HCT116 (cell line): Measurements from ENCODE around the gene EIF4A3. TPM values are rescaled to one million over a fixed set of nuclear protein-coding genes. Genes with fewer than 3 reads are reported as not detected.

Experiments used
- ATAC-seq: fragments of 200-7000 bp; cut with Tn5 transposase; 2 replicates; pipeline ENCODE4 v1.9.1; 2020; ENCODE audit warnings: mild to moderate bottlenecking, moderate library complexity
- BruUV-seq: library from RNA; stranded (reverse); fragments of 400-500 nt; replicated peaks from 2 replicates; lab custom pipeline; 2021; lab: Mats Ljungman, UMichigan
- CTCF ChIA-PET: fragments of 300-600 bp; sonication (Branson Sonifier 250); formaldehyde crosslinking; loops from one replicate; lab custom pipeline; 2021; ENCODE audit warnings: antibody characterized with exemption; lab: Charles Lee
- POLR2A ChIA-PET: fragments of 300-600, 350-600 bp; sonication (Branson Sonifier 250); formaldehyde crosslinking; loops from one replicate; lab custom pipeline; 2021; ENCODE audit warnings: antibody characterized with exemption; lab: Charles Lee
- RAD21 ChIA-PET, 2 experiments: fragments of 300-600 bp; sonication (Branson Sonifier 250); formaldehyde crosslinking; loops; one replicate each; lab custom pipeline; 2023; ENCODE audit warnings: low total read pairs in 2 of 2; ENCODE audit not compliant: uncharacterized antibody in 2 of 2, unreplicated experiment in 2 of 2, low non-redundant PET in 1 of 2; lab: Charles Lee
- DNase-seq: peaks from one replicate; pipeline ENCODE4 v3.0.0-alpha.2; 2010; ENCODE audit warnings: low read depth, low spot score
- H2AFZ ChIP-seq: fragments of 200-600 bp; shearing (Covaris generic), sonication (generic); 2 replicates; pipeline ENCODE4 v1.6.1; 2017; ENCODE audit warnings: low read depth, mixed run types, mixed read lengths, antibody characterized with exemption, low read length; ENCODE audit not compliant: poor library complexity, severe bottlenecking
- H3K27ac ChIP-seq: 2 replicates; pipeline ENCODE4 v1.5.1; 2012; ENCODE audit warnings: low read depth, low read length
- H3K27me3 ChIP-seq: fragments of 200-600 bp; sonication (generic); 2 replicates; pipeline ENCODE4 v1.6.1; 2016; ENCODE audit warnings: mixed run types, low read length, mixed read lengths; ENCODE audit not compliant: insufficient read depth
- H3K36me3 ChIP-seq, 2 experiments: fragments of 200-500 bp in 1 of 2; fragments of 200-600 bp in 1 of 2; sonication (Bioruptor generic) in 1 of 2; sonication (generic) in 1 of 2; 2 replicates each; pipeline versions ENCODE4 v1.5.1 to v1.6.1; 2014 to 2016; ENCODE audit warnings: low read length in 2 of 2, inconsistent platforms in 1 of 2, mixed read lengths in 1 of 2, mixed run types in 1 of 2; ENCODE audit not compliant: insufficient read depth in 2 of 2, control insufficient read depth in 1 of 2
- H3K4me1 ChIP-seq, 2 experiments: fragments of 200-600 bp in 1 of 2; sonication (generic) in 1 of 2; 2 replicates each; pipeline versions ENCODE4 v1.5.1 to v1.6.1; 2012 to 2017; ENCODE audit warnings: low read length in 2 of 2, inconsistent platforms in 1 of 2, mild to moderate bottlenecking in 1 of 2, mixed read lengths in 1 of 2, mixed run types in 1 of 2, moderate library complexity in 1 of 2; ENCODE audit not compliant: insufficient read depth in 2 of 2, control insufficient read depth in 1 of 2
- H3K4me2 ChIP-seq: fragments of 200-600 bp; sonication (generic); 2 replicates; pipeline ENCODE4 v1.6.1; 2017; ENCODE audit warnings: mixed run types, low read length, mixed read lengths
- H3K4me3 ChIP-seq, 2 experiments: fragments of 200-600 bp in 1 of 2; sonication (generic) in 1 of 2; replicated peaks in 1 of 2; 2 replicates each; pipeline ENCODE4 v1.5.1; 2011 to 2016; ENCODE audit warnings: low read length in 2 of 2, control low read depth in 1 of 2, low read depth in 1 of 2, mild to moderate bottlenecking in 1 of 2, mixed read lengths in 1 of 2, mixed run types in 1 of 2
- H3K79me2 ChIP-seq: fragments of 200-600 bp; sonication (generic); 2 replicates; pipeline ENCODE4 v1.6.1; 2017; ENCODE audit warnings: mild to moderate bottlenecking, mixed run types, low read length, moderate library complexity, mixed read lengths; ENCODE audit not compliant: insufficient read depth
- H3K9ac ChIP-seq: fragments of 200-600 bp; sonication (generic); 2 replicates; pipeline ENCODE4 v1.6.1; 2016; ENCODE audit warnings: low read length, mixed read lengths
- H3K9me2 ChIP-seq: fragments of 200-600 bp; sonication (generic), shearing (Covaris generic); 2 replicates; pipeline ENCODE4 v1.6.1; 2017; ENCODE audit warnings: mixed run types, mild to moderate bottlenecking, moderate library complexity; ENCODE audit not compliant: insufficient read depth
- H3K9me3 ChIP-seq, 2 experiments: fragments of 200-500 bp in 1 of 2; fragments of 200-600 bp in 1 of 2; sonication (Bioruptor generic) in 1 of 2; sonication (generic) in 1 of 2; 2 replicates each; pipeline ENCODE4 v1.6.1; 2014 to 2017; ENCODE audit warnings: low read length in 2 of 2, mixed read lengths in 2 of 2, inconsistent platforms in 1 of 2, low read depth in 1 of 2, mild to moderate bottlenecking in 1 of 2, mixed run types in 1 of 2, moderate library complexity in 1 of 2; ENCODE audit not compliant: control insufficient read depth in 1 of 2, insufficient read depth in 1 of 2
- H4K20me1 ChIP-seq: fragments of 200-600 bp; sonication (generic), shearing (Covaris generic); 2 replicates; pipeline ENCODE4 v1.6.1; 2017; ENCODE audit warnings: mixed run types, mild to moderate bottlenecking, moderate library complexity; ENCODE audit not compliant: insufficient read depth
- CBX3 ChIP-seq: IDR thresholded peaks from 2 replicates; pipeline ENCODE4 v1.6.1; 2012; ENCODE audit warnings: low read depth
- EGR1 ChIP-seq: IDR thresholded peaks from 2 replicates; pipeline ENCODE4 v1.6.1; 2012; ENCODE audit warnings: low read depth
- EZH2 ChIP-seq: fragments of 200-600 bp; sonication (generic); IDR thresholded peaks from 2 replicates; pipeline ENCODE4 v1.6.1; 2017; ENCODE audit warnings: antibody characterized with exemption, mixed run types
- EZH2phosphoT487 ChIP-seq: fragments of 200-600 bp; IDR thresholded peaks from 2 replicates; pipeline ENCODE4 v1.6.1; 2018; ENCODE audit warnings: antibody characterized with exemption, borderline replicate concordance
- FOSL1 ChIP-seq: IDR thresholded peaks from 2 replicates; pipeline ENCODE4 v1.6.1; 2012; ENCODE audit warnings: low read depth
- POLR2AphosphoS5 ChIP-seq: IDR thresholded peaks from 2 replicates; pipeline ENCODE4 v1.6.1; 2011; ENCODE audit warnings: mild to moderate bottlenecking, low read depth, low read length, moderate library complexity
- SP1 ChIP-seq: IDR thresholded peaks from 2 replicates; pipeline ENCODE4 v1.6.1; 2012; ENCODE audit warnings: low read depth
- TCF7L2 ChIP-seq: IDR thresholded peaks from 2 replicates; pipeline ENCODE4 v1.7.0; 2011; ENCODE audit warnings: borderline replicate concordance, inconsistent platforms; ENCODE audit not compliant: insufficient read depth, insufficient read length; ENCODE audit errors: extremely low read depth
- YY1 ChIP-seq: IDR thresholded peaks from 2 replicates; pipeline ENCODE4 v1.6.1; 2011; ENCODE audit warnings: low read length, low read depth, moderate library complexity, mild to moderate bottlenecking; ENCODE audit not compliant: insufficient replicate concordance; ENCODE audit errors: extremely low read depth
- ZFX ChIP-seq: fragments of 450-650 bp; IDR thresholded peaks from 2 replicates; pipeline ENCODE4 v1.6.1; 2017
- ZNF274 ChIP-seq: fragments of 200-500 bp; sonication (Bioruptor generic); IDR thresholded peaks from 2 replicates; pipeline ENCODE4 v1.6.1; 2014; ENCODE audit warnings: mild to moderate bottlenecking, low read depth, low read length, inconsistent platforms
- intact Hi-C: fragments of 100-400 bp; cut with micrococcal nuclease; formaldehyde crosslinking; loops from 2 replicates; pipeline ENCODE4 v1.10.0; 2022
- total RNA-seq: library from RNA; stranded (reverse); gene quantifications from one replicate; pipeline ENCODE4 v1.2.1, GENCODE V29; 2021; ENCODE audit not compliant: unreplicated experiment
- TF ChIP-seq, protein P1 (sequence below), 3 experiments: fragments of 200-600 bp in 1 of 3; sonication (generic) in 1 of 3; IDR thresholded peaks in 2 of 3; conservative IDR thresholded peaks in 1 of 3; 2 replicates each; pipeline ENCODE4 v1.5.1; 2012 to 2017; ENCODE audit warnings: low read depth in 2 of 3, low read length in 2 of 3, antibody characterized with exemption in 1 of 3, borderline replicate concordance in 1 of 3, control low read depth in 1 of 3, mild to moderate bottlenecking in 1 of 3, mixed read lengths in 1 of 3, mixed run types in 1 of 3, moderate library complexity in 1 of 3; ENCODE audit not compliant: insufficient read depth in 1 of 3
- TF ChIP-seq, protein P2 (sequence below): IDR thresholded peaks from 2 replicates; pipeline ENCODE4 v1.6.1; 2012

EIF4A3 gene
- total RNA-seq, 1 experiment from 2014 or later, result 248 TPM

DNA sequence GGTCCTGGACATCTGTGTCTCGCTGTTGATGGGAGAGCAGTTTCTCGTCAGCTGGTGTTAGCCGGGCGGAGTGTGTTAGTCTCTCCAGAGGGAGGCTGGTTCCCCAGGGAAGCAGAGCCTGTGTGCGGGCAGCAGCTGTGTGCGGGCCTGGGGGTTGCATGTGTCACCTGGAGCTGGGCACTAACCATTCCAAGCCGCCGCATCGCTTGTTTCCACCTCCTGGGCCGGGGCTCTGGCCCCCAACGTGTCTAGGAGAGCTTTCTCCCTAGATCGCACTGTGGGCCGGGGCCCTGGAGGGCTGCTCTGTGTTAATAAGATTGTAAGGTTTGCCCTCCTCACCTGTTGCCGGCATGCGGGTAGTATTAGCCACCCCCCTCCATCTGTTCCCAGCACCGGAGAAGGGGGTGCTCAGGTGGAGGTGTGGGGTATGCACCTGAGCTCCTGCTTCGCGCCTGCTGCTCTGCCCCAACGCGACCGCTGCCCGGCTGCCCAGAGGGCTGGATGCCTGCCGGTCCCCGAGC is 27.6 kb downstream of the EIF4A3 start:
- H3K27ac ChIP-seq, result no peak overlapping the region
- H3K79me2 ChIP-seq, result no peaks in the 10 kb centered on the region
- H3K9me2 ChIP-seq, result no peaks in the 10 kb centered on the region
- no peaks in the 10 kb centered on the region for H3K9me3 ChIP-seq
- intact Hi-C loops, result no loop called here
- H2AFZ ChIP-seq, result no peak overlapping the region
- BruUV-seq, result TSS peak; percentile 87
- DNase-seq (no peak), ATAC-seq (no peak)
- H3K4me3 ChIP-seq, result no peak overlapping the region
- H4K20me1 ChIP-seq, result no peaks in the 10 kb centered on the region
- no peaks in the 10 kb centered on the region; a peak in 1 of 4 replicates for H3K36me3 ChIP-seq
- POLR2A ChIA-PET, result no interaction called here
- RAD21 ChIA-PET, result no interaction called here
- no peak for TF ChIP-seq TCF7L2
- TF ChIP-seq EZH2, result no peak
- no peak for TF ChIP-seq FOSL1
- no peak for TF ChIP-seq SP1
- no peak for TF ChIP-seq ZFX
- TF ChIP-seq, protein P1, sequence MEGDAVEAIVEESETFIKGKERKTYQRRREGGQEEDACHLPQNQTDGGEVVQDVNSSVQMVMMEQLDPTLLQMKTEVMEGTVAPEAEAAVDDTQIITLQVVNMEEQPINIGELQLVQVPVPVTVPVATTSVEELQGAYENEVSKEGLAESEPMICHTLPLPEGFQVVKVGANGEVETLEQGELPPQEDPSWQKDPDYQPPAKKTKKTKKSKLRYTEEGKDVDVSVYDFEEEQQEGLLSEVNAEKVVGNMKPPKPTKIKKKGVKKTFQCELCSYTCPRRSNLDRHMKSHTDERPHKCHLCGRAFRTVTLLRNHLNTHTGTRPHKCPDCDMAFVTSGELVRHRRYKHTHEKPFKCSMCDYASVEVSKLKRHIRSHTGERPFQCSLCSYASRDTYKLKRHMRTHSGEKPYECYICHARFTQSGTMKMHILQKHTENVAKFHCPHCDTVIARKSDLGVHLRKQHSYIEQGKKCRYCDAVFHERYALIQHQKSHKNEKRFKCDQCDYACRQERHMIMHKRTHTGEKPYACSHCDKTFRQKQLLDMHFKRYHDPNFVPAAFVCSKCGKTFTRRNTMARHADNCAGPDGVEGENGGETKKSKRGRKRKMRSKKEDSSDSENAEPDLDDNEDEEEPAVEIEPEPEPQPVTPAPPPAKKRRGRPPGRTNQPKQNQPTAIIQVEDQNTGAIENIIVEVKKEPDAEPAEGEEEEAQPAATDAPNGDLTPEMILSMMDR (IDR thresholded peaks at IDR 0.05 in 2 of 3, conservative IDR thresholded peaks at IDR 0.05 in 1 of 3; ENCODE audit: borderline replicate concordance in 1 of 3, insufficient read depth in 1 of 3, low read depth in 2 of 3, low read length in 2 of 3), result no peak
- TF ChIP-seq POLR2AphosphoS5, result no peak
- TF ChIP-seq, protein P2, sequence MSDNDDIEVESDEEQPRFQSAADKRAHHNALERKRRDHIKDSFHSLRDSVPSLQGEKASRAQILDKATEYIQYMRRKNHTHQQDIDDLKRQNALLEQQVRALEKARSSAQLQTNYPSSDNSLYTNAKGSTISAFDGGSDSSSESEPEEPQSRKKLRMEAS, result no peak
- no peak for TF ChIP-seq EZH2phosphoT487
- TF ChIP-seq EGR1, result no peak
- no peak for TF ChIP-seq CBX3
- no peak for TF ChIP-seq ZNF274
- no peak for TF ChIP-seq YY1
- TF ChIP-seq, all 23 proteins: peak for 0
- Histone ChIP-seq H3K4me1 (peaks cover 0 to 8% of the 10 kb centered on the region in 2 experiments; a peak in 1 of 4 replicates), H3K9ac (no peak overlapping the region), H3K27me3 (no peaks in the 10 kb centered on the region), H3K4me2 (no peak overlapping the region)
- CTCF ChIA-PET, result no interaction called here
